ENCODE data around the gene ELANE.

DNA sequence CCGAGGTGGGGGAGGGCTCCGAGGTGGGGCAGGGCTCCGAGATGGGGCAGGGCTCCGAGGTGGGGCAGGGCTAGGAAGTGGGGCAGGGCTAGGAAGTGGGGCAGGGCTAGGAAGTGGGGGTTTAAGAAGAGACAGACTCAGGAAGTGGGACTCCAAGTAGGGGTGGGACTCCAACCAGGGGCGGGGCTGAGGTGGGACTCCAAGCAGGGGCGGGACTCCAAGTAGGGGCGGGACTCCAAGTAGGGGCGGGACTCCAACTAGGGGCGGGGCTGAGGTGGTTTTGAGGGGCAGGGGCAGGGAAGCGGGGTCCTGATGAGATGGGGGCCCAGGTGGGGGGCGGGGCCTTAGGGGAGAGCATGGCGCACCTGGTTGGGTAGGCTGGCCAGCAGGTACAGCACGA is 21.0 kb downstream of the ELANE start:
- no peak for TF ChIP-seq POLR2A (IDR thresholded peaks at IDR 0.05)
- TF ChIP-seq, protein P1, sequence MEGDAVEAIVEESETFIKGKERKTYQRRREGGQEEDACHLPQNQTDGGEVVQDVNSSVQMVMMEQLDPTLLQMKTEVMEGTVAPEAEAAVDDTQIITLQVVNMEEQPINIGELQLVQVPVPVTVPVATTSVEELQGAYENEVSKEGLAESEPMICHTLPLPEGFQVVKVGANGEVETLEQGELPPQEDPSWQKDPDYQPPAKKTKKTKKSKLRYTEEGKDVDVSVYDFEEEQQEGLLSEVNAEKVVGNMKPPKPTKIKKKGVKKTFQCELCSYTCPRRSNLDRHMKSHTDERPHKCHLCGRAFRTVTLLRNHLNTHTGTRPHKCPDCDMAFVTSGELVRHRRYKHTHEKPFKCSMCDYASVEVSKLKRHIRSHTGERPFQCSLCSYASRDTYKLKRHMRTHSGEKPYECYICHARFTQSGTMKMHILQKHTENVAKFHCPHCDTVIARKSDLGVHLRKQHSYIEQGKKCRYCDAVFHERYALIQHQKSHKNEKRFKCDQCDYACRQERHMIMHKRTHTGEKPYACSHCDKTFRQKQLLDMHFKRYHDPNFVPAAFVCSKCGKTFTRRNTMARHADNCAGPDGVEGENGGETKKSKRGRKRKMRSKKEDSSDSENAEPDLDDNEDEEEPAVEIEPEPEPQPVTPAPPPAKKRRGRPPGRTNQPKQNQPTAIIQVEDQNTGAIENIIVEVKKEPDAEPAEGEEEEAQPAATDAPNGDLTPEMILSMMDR (IDR thresholded peaks at IDR 0.05) = no peak
